Ishikawa (cell line): Measurements from ENCODE around the gene PPP1CA.

Experiments used
- CEBPB ChIP-seq: IDR thresholded peaks from 2 replicates; pipeline ENCODE4 v1.6.1; 2012
- CREB1 ChIP-seq: IDR thresholded peaks from 2 replicates; pipeline ENCODE4 v1.6.1; 2012; ENCODE audit warnings: low read depth
- EGR1 ChIP-seq: IDR thresholded peaks from 2 replicates; pipeline ENCODE4 v1.6.1; 2012
- EP300 ChIP-seq: IDR thresholded peaks from 2 replicates; pipeline ENCODE4 v1.6.1; 2012; ENCODE audit warnings: borderline replicate concordance
- FOXM1 ChIP-seq: IDR thresholded peaks from 2 replicates; pipeline ENCODE4 v1.6.1; 2012; ENCODE audit warnings: low read depth, borderline replicate concordance
- NFIC ChIP-seq: IDR thresholded peaks from 2 replicates; pipeline ENCODE4 v1.6.1; 2012
- RAD21 ChIP-seq: IDR thresholded peaks from 2 replicates; pipeline ENCODE4 v1.6.1; 2012; ENCODE audit warnings: low read depth
- TAF1 ChIP-seq: IDR thresholded peaks from 2 replicates; pipeline ENCODE4 v1.6.1; 2012; ENCODE audit warnings: low read depth, mild to moderate bottlenecking
- TCF12 ChIP-seq: IDR thresholded peaks from 2 replicates; pipeline ENCODE4 v1.6.1; 2012; ENCODE audit warnings: low read depth
- TEAD4 ChIP-seq: IDR thresholded peaks from 2 replicates; pipeline ENCODE4 v1.6.1; 2012
- YY1 ChIP-seq: IDR thresholded peaks from 2 replicates; pipeline ENCODE4 v1.6.1; 2012; ENCODE audit warnings: low read depth
- ZBTB7A ChIP-seq: IDR thresholded peaks from 2 replicates; pipeline ENCODE4 v1.6.1; 2012; ENCODE audit warnings: low read depth
- TF ChIP-seq, protein P1 (sequence below): IDR thresholded peaks from 2 replicates; pipeline ENCODE4 v1.6.1; 2012
- TF ChIP-seq, protein P2 (sequence below): IDR thresholded peaks from 2 replicates; pipeline ENCODE4 v1.6.1; 2012; ENCODE audit warnings: low read depth, mild to moderate bottlenecking
- TF ChIP-seq, protein P3 (sequence below): IDR thresholded peaks from 2 replicates; pipeline ENCODE4 v1.6.1; 2012

The PPP1CA gene

DNA sequence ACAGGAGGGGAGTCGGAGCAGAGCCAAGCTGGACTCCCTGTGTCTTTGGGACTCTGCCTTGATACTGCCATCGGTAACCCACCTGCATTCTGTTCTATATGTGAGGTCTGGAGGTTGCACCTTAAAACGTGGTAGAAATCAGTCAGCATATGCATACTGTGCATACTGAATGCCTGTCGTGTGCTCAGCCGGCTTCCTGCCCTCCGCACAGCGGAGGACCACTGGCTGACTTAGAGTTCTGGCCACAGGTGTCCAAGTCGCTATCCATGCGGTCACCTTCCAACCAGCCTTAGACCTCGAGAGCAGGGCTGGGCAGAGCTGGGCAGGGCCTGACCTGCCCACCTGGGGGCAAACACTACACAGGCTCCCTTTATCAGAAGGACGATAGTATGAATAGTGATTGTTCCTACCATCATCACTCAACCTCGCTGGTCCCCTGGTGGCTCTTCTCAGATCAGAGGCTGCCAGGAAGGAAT, 6.1 kb upstream of the PPP1CA start:
- TF ChIP-seq EP300 (no peak), ZBTB7A (no peak), FOXM1 (no peak), TEAD4 (no peak), CEBPB (no peak), EGR1 (no peak), TAF1 (no peak), RAD21 (no peak), NFIC (no peak)
- TF ChIP-seq, protein P1, sequence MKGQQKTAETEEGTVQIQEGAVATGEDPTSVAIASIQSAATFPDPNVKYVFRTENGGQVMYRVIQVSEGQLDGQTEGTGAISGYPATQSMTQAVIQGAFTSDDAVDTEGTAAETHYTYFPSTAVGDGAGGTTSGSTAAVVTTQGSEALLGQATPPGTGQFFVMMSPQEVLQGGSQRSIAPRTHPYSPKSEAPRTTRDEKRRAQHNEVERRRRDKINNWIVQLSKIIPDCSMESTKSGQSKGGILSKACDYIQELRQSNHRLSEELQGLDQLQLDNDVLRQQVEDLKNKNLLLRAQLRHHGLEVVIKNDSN: no peak
- TF ChIP-seq, protein P2, sequence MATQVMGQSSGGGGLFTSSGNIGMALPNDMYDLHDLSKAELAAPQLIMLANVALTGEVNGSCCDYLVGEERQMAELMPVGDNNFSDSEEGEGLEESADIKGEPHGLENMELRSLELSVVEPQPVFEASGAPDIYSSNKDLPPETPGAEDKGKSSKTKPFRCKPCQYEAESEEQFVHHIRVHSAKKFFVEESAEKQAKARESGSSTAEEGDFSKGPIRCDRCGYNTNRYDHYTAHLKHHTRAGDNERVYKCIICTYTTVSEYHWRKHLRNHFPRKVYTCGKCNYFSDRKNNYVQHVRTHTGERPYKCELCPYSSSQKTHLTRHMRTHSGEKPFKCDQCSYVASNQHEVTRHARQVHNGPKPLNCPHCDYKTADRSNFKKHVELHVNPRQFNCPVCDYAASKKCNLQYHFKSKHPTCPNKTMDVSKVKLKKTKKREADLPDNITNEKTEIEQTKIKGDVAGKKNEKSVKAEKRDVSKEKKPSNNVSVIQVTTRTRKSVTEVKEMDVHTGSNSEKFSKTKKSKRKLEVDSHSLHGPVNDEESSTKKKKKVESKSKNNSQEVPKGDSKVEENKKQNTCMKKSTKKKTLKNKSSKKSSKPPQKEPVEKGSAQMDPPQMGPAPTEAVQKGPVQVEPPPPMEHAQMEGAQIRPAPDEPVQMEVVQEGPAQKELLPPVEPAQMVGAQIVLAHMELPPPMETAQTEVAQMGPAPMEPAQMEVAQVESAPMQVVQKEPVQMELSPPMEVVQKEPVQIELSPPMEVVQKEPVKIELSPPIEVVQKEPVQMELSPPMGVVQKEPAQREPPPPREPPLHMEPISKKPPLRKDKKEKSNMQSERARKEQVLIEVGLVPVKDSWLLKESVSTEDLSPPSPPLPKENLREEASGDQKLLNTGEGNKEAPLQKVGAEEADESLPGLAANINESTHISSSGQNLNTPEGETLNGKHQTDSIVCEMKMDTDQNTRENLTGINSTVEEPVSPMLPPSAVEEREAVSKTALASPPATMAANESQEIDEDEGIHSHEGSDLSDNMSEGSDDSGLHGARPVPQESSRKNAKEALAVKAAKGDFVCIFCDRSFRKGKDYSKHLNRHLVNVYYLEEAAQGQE: no peak
- TF ChIP-seq, protein P3, sequence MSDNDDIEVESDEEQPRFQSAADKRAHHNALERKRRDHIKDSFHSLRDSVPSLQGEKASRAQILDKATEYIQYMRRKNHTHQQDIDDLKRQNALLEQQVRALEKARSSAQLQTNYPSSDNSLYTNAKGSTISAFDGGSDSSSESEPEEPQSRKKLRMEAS: no peak

DNA sequence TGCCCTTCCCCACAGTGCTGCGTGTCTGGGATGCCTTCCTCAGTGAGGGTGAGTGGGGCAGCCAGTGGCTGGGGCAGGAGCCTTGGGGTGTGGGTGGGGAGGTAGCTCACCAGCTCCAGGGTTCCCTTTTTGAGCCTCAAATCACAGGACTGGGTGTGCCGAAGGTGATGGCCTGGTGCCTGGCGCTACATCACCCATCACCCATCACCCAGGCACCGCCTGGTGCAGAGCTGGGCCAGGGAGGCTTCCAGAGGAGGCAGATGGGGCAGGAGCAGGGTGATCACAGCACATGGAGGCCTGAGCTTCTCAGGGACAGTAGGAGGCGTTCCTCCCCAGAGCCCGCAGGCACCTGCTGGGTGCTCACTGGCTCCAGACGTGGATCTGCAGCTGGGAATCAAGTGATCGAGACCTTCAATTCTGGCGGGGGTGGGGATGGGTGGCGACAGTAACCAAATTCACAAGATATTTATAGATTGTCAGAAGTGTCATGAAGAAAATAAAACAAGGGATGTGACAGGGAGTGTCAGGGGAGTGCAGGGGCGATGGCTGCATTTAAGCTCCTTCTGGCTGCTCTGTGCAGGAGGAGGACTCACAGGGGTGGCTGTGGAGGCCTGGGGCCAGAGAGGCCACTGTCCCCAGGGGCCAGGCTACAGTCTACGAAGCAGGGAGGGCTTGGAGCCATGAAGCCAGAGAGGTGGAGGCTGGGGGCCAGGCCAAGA, 5.5 kb upstream of the PPP1CA start:
- TF ChIP-seq ZBTB7A (no peak), FOXM1 (no peak), TAF1 (no peak), EGR1 (no peak), NFIC (no peak), TCF12 (no peak), EP300 (no peak), YY1 (no peak), CREB1 (no peak), CEBPB (no peak), TEAD4 (no peak), RAD21 (no peak)
- TF ChIP-seq, protein P3: no peak
- TF ChIP-seq, protein P1: no peak
- TF ChIP-seq, protein P2: no peak

DNA sequence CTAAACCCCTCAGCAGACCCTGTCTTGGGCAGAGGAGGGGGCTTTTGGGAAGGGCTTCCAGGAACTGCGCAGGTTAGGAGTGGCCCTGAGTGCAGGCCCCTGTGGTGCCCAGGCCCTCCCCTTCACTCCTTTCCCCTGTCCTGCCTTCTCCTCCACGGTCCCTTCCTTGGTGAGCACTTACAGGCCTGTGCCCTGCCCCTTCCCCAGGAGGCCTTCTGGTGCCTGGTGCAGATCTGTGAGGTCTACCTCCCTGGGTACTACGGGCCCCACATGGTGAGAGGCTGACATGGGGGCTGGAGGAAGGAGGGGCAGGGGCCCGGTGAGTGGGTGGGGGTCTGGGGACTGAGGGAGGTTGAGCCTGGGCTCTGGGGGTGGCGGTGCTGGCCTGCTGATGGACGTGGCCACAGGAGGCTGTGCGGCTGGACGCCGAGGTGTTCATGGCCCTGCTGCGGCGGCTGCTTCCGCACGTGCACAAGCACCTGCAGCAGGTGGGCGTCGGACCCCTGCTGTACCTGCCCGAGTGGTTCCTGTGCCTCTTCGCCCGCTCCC, 4.8 kb upstream of the PPP1CA start:
- no peak for TF ChIP-seq FOXM1
- no peak for TF ChIP-seq TEAD4
- TF ChIP-seq RAD21: no peak
- no peak for TF ChIP-seq TAF1
- TF ChIP-seq EP300: no peak
- no peak for TF ChIP-seq NFIC
- no peak for TF ChIP-seq EGR1
- no peak for TF ChIP-seq YY1
- TF ChIP-seq, protein P2: no peak
- no peak for TF ChIP-seq CREB1
- TF ChIP-seq, protein P3: no peak
- no peak for TF ChIP-seq ZBTB7A

DNA sequence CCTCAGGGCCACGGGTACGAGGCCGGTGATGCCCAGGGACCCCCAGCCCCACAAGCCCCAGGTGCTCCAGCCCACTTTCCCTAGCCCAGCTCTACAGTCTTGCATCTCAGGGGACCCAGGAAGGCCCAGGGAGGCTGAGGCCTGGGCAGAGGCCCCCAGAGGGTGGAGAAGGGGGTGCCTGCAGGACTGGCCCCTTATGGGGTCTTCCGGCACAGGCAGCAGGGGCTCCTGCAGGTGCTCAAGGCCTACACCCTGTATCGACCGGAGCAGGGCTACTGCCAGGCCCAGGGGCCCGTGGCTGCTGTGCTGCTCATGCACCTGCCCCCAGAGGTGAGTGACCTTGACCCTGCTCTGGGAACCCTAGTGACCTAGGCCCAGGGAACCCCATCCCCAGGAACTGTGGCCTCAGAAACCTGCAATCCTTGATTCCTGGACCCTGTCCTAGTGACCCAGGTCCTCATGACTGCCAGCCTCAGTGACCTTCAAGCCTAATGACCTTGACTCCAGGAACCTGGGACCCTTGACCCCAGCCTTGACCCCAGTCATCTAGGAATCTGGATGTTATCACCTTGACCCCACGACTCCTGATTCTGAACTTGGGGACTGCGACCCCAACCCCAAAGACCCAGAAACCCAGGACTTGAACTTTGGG, 4.2 kb upstream of the PPP1CA start:
- TF ChIP-seq RAD21: no peak
- TF ChIP-seq NFIC: no peak
- no peak for TF ChIP-seq TEAD4
- no peak for TF ChIP-seq CREB1
- TF ChIP-seq YY1: no peak
- TF ChIP-seq, protein P3: no peak
- no peak for TF ChIP-seq TCF12
- TF ChIP-seq, protein P2: no peak
- TF ChIP-seq FOXM1: no peak
- no peak for TF ChIP-seq EGR1
- TF ChIP-seq, protein P1: no peak
- no peak for TF ChIP-seq TAF1
- no peak for TF ChIP-seq EP300
- no peak for TF ChIP-seq CEBPB
- no peak for TF ChIP-seq ZBTB7A
